Glomerular endothelial cell (primary cell): ENCODE results near the gene IL1R1. TPM values are rescaled to one million over a fixed set of nuclear protein-coding genes. Genes with fewer than 3 reads are reported as not detected.

ENCODE experiments used
- DNase-seq: peaks from one replicate; pipeline ENCODE4 v3.0.0-alpha.2; 2011; ENCODE audit warnings: low read depth, low spot score; ENCODE audit errors: extremely low read depth
- total RNA-seq: library from RNA; depleted of rRNA; stranded (reverse); fragments of >200 nt; gene quantifications from 2 replicates; pipeline ENCODE4 v1.2.3, GENCODE V29; 2015

IL1R1 gene
- total RNA-seq, 1 donor from 2014 or later, result 41.1 TPM

- no peak for DNase-seq
These were observed 23.8 kb downstream of the IL1R1 start for GRCh38 chr2:102166189-102166845.

GRCh38 chr2:102168026-102168771, 25.7 kb downstream of the IL1R1 start:
- no peak for DNase-seq

GRCh38 chr2:102171946-102172345, 29.4 kb downstream of the IL1R1 start:
- DNase-seq, result no peak

GRCh38 chr2:102172745-102173144, 30.2 kb downstream of the IL1R1 start:
- DNase-seq, result no peak

GRCh38 chr2:102176172-102176571, 33.6 kb downstream of the IL1R1 start:
- DNase-seq, result no peak

- no peak for DNase-seq
These were observed 35.4 kb downstream of the IL1R1 start for GRCh38 chr2:102177814-102178478.

- DNase-seq, result no peak
These were observed 36.5 kb downstream of the IL1R1 start for GRCh38 chr2:102179061-102179460.

GRCh38 chr2:102179788-102180686, 37.5 kb downstream of the IL1R1 start:
- no peak for DNase-seq

GRCh38 chr2:102180687-102180999, 38.1 kb downstream of the IL1R1 start:
- DNase-seq, result no peak

- DNase-seq, result no peak
These were observed 38.8 kb downstream of the IL1R1 start for GRCh38 chr2:102181376-102181775.

- no peak for DNase-seq
These were observed 39.5 kb downstream of the IL1R1 start for GRCh38 chr2:102181919-102182635.

- DNase-seq, result no peak
These were observed 41.5 kb downstream of the IL1R1 start for GRCh38 chr2:102184018-102184417.

GRCh38 chr2:102184568-102184967, 42.0 kb downstream of the IL1R1 start:
- DNase-seq, result no peak

GRCh38 chr2:102185347-102185746, 42.8 kb downstream of the IL1R1 start:
- DNase-seq, result peak; percentile 55

- DNase-seq, result no peak
These were observed 44.4 kb downstream of the IL1R1 start, which contains the start of gene IL1RL2 for GRCh38 chr2:102186791-102187495. Gene IL1RL2 (plus strand): TSS chr2:102187023. CDS start chr2:102187868, 845 bp downstream.

GRCh38 chr2:102187496-102188150, 45.1 kb downstream of the IL1R1 start:
- DNase-seq, result no peak

GRCh38 chr2:102190430-102191107, 48.0 kb downstream of the IL1R1 start:
- no peak for DNase-seq

- no peak for DNase-seq
These were observed 49.0 kb downstream of the IL1R1 start for GRCh38 chr2:102191501-102191900.
